AG20443 (cell line): ENCODE data around the gene SPDYE3.
"Not testable (repeated sequence)": the region's sequence is repeated elsewhere in the genome, so short reads cannot be mapped to it uniquely, and the experiment has no call there.

Experiments used
- DNase-seq: peaks from one replicate; pipeline ENCODE4 v3.0.0; 2012; ENCODE audit warnings: low spot score, mixed read lengths

SPDYE3 gene, protein sequence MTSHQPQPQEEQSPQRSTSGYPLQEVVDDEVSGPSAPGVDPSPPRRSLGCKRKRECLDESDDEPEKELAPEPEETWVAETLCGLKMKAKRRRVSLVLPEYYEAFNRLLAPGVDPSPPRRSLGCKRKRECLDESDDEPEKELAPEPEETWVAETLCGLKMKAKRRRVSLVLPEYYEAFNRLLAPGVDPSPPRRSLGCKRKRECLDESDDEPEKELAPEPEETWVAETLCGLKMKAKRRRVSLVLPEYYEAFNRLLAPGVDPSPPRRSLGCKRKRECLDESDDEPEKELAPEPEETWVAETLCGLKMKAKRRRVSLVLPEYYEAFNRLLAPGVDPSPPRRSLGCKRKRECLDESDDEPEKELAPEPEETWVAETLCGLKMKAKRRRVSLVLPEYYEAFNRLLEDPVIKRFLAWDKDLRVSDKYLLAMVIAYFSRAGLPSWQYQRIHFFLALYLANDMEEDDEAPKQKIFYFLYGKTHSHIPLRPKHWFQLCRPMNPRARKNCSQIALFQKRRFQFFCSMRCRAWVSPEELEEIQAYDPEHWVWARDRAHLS

DNA sequence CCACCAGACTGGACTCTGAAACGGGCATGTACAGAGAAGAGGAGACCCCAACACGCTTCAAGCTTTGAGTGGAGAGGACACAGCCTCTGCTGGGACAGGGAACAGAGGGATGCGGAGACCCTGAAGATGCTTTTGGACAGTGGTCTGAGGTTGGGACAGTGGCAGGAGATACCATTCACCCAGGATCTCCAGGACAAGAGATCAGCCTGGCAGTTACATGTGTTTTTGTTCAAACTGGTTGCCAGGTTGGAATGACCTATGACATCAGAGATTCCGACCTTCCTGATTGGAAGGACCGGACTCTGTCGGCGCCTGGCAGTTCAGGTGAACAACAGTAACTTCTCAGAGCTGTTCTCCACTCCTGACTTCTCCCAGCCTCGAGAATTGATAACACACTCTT lies at the start of gene SPDYE3:
Gene SPDYE3 (plus strand): TSS at position 301 of the 400 bp plus-strand sequence. CDS start 184 bp downstream, outside the sequence.
- DNase-seq, result not testable (repeated sequence)

DNA sequence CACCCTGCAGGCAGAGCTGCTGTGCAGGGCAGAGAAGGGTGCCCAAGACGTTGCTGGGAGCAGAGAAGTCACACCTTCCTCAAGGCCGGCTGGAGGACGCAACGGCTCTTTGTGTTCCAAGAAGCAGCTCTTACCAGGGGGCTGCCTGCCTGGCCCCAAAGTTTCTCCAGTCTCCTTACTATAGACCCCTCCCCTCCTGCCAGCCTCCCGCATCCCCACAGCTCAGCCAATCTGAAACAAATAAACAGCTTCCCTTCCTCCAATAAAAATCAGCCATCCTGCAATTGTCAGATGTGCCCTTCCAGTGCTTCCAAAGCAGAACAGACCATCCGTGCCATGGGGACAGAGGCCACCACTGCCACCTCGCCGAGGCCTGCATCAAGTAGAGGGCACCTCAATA lies 47.5 kb upstream of the SPDYE3 start:
- not testable (repeated sequence) for DNase-seq

DNA sequence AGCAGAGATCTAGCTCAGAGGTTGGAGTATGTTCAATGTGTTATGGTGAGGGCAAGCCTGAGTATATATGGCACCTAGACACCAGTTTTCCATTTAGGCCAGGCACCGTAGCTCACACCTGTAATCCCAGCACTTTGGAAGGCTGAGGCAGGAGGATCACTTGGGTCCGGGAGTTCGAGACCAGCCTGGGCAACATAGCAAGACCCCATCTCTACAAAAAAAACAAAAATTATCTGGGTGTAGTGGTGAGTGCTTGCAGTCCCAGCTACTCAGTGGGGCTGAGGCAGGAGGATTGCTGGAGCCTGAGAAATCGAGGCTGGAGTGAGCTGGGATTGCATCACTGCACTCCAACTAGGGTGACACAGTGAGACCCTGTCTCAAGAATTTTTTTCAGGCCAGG lies 44.6 kb upstream of the SPDYE3 start:
- not testable (repeated sequence) for DNase-seq

DNA sequence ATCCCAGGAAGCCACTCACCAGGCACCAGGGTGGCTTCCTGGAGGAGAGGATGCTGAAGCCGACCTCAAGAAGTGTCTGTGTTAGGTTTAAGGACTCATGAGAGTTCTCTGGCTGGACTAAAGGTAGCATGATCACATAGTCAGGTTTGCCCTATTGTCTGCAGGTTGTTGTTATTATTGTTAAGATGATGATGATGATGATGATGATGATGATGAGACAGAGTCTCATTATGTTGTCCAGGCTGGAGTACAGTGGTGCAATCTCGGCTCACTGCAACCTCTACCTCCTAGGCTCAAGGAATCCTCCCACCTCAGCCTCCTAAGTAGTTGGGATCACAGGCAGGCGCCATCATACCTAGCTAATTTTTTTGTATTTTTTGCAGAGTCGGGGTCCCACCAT lies 43.3 kb upstream of the SPDYE3 start:
- DNase-seq, result not testable (repeated sequence)

DNA sequence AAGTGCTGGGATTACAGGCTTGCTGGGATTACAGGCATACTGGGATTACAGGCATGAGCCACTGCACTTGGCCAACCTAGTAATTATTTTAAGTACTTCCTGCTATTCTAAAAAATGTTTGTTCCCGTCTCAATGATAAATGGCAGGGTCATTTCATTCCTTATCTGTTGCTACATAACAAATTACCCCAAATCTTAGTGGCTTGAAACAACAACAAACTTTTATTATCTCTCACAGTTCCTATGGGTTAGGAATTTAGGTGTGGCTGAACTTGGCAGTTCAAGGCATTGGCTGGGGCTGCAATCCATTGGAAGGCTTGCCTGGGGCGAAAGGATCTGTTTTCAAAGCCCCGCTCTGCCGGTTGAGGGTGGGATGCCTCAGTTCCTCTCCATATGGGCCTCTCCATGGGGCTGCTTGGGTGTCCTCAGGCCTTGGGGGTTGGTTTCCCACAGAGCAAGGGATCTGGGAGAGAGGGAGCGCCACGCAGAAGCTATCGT lies 42.8 kb upstream of the SPDYE3 start:
- not testable (repeated sequence) for DNase-seq

DNA sequence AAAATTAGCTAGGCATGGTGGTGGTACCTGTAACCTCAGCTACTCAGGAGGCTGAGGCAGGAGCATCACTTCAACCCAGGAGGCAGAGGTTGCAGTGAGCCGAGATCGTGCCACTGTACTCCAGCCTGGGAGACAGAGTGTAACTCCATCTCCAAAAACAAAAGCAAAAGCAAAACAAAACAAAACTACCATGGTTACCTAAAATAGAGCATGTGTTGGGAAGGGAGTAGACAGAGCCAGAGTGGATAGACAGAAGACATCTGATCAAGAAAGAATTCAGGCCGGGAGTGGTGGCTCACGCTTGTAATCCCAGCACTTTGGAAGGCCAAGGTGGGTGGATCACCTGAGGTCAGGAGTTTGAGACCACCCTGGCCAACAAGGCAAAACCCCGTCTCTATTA lies 41.7 kb upstream of the SPDYE3 start:
- not testable (repeated sequence) for DNase-seq

DNA sequence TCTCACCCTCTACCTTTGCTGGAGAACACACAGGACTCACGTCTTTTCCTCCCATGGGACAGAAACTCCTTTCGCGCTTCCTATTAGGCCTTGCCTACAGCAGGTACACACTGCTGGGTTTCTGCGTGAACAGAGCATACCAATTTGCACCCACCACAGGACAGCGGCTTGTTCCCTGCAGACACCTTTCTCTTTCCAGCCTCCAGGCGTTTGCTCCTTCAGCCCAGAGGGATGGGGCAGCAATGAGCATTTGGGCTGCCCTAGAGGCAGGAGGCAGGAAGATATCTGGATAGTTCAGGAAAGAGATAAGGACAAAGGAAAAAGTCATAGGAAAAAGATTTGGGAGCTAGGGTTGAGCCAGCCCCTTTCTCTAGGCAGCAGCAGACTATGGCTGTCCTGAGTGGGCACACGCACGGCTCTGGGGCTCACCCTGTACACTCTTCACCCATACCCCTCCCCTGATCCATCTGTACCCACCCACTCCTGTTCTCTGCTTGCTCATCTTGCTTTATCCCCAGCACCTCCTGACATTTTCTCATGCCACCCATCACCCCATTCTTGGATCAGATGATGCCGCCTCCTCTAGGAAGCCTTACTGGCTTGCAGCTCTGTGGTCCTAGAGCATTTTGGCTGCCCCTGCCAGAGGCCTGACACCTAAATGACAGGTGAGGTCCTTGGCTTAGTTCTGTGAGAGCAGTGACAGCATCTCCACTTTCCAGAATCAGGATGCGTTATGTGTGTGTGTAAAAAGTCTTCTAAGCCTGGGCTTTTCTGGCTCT lies 40.7 kb upstream of the SPDYE3 start:
- no peak for DNase-seq

DNA sequence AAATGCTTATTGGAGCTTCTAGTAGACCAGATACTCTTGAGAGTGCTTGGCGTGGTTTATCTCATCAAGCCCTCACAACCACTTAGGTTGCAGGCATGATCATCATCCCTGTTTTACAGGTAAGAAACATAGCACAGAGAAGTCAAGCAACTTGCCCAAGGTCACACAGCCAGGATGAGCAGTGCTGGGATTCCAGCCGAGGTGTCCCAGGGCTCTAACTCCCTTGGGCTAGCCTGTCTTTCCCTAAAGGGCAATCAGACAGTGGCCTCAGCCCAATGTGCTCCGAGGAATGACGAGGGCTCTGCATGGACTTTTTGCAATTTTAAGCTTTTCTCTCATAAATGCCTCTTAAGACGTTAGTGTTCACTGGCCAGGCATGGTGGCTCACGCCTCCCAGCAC lies 39.9 kb upstream of the SPDYE3 start:
- DNase-seq, result no peak

DNA sequence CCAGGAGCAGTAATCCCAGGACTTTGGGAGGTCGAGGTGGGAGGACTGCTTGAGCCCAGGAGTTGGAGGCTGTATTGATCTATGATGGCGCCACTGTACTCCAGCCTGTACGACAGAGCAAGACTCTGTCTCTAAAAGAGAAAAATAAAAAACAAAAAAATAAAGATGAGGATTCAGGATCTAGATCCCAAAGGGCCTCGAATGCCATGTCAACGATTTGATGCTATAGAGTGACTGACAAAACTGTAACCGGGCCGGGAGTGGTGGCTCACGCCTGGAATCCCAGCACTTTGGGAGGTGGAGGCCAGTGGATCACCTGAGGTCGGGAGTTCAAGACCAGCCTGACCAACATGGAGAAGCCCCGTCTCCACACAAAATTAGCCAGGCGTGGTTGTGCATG lies 38.6 kb upstream of the SPDYE3 start:
- not testable (repeated sequence) for DNase-seq

DNA sequence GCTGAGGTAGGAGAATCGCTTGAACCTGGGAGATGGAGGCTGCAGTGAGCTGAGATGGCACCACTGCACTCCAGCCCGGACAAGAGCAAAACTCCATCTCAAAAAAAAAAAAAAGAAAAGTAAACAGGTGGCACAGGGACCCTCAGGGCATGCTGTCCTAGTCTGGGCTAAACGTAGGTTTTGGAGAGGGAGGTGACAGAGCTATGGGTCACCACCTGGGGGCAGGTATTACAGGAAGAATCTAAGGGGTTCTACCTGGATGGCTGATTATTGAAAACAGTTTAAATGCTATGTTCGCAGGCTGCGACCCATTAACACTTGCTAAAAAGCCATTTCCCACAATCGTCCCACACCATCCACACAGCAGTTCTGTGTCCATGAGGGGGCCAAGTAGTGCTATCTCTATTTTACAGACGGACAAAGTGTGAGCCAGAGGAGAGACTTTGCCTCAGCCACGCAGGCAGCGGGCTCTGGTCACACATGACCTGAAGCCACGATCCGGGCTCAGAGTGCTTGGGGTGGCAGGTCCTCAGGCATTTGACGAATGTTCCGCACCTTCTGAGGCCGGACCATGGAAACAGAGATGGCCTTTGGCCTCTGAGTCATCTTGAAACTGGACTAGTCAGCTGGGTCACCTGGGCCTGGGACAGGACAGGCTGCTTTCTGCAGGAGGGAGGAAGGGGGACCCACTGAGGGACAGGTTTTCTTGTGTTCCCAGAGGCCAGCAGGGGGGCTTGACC lies 38.0 kb upstream of the SPDYE3 start:
- DNase-seq, result not testable (repeated sequence)

DNA sequence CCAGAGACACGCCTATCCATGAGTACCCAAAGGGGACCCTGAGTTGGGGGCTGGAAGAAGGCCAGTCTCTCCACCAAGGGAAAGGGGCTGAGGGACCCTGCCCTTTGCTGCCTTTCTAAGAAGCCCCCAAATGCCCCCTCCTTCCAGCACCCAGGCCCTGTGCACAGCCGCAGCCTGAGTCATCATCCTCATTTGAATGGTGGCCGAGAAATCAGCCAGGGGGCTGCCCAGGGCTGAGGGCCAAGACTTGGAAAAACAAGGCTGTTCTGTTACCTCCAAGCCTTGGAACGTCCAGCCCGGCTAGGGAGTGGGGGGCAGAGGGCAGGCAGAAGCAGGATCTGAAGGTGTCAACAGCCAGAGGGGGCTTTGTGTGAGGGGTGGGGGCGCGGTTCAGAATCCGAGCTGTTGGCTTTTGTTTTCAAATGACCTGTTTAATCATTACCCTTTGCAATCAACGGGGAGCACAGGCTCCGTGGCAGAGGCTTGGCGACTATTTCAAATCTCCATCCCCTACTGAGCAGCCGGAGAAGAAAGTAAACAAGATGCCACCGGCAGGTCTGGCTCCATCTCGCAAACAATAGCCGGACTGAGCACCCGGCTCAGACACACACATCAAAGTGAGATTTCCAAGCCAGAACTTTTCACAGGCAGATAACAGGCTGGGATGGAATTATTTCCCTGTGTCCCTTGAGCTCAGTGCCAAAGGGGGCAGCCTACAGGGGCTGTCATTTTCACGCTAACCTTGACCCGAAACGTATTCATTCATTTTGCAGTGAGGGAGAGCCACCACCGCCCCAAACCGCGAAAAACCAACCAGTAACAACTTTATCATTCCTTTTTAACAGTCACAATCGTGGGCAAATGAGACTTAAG lies 37.2 kb upstream of the SPDYE3 start:
- DNase-seq, result not testable (repeated sequence)

DNA sequence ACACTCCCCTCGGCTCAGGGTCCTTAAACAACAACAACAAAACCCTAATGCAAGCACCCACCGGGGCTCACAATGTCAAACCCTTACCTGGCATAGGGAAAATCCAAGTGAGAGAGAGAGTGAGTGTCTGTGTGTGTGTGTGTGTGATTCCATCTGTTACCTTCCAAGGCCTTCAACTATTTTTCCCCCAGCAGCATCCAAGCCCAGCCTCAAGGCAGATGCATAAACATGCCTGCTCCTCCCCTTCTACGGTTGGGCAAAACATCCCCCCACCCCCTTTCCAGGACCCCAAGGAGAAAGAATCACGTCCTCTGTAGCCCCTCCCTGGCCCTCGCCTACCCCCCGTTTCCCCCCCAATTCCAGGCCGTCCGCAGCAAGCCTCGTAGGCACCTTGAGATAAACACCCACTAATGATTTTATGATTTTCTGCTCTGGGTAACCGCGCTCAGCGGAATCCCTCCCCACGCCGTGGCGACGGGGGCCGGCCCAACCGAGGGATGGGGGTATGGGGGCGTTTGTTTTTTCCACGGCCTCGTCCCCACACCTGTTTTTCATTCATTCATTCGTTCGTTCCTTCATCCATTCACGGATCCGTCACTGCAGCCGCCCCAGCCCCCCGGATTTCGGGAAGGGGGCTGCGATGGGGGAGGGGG lies 36.4 kb upstream of the SPDYE3 start:
- DNase-seq, result not testable (repeated sequence)

DNA sequence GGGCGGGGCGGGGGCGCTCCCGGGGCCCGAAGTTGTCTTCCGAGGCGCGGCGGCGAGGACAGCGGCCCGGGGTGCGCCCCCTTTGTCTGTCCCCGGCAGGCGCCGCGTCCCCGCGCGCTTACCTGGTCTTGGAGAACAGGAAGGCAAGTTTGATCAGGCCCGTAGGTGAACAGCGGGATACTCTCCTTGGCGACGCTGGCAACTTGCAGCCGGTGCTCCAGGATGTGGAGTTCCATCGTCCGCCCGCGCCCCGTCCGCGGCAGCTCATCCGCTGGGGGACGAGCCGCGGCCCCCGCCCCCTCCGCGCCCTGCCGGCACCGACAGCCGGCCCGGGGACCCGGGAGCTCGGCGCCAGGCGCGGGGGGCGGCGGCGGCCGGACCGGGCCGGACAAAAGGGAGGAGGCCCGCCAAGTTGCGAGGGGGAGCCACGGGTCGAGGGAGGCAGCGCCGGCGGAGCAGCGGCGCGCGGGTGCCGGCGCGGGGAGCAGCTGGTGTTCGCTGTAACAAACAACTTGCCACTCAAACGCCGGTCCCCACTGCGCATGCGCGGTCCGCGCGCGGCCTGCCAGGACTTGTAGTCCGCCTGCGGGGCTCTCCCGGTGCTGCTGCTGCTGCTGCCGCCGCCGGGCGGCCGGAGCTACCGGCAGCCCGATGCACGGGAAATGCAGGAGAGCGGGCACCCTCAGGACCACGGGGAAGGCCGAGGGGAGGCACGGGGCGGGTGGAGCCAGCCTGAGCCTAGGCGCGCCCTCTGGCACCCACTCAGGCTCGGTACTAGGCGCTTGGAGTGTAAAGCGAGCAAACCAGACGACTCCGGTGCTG lies 35.6 kb upstream of the SPDYE3 start:
- peak; percentile 96 for DNase-seq

DNA sequence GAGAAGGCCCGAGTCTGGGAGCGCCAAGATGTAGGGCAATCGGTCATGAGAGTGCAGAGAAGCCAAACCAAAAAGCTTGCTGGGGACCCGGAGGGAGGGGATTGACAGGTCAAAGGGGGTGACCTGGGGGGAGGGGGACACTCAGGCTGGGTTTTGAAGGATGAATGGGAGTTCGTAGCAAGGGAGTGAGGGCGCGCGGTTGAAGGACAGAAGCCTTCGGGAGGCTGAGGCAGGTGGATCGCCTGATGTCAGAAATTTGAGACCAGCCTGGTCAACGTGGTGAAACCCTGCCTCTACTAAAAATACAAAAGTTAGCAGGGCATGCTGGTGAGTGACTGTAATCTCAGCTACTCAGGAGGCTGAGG lies 35.0 kb upstream of the SPDYE3 start:
- not testable (repeated sequence) for DNase-seq

DNA sequence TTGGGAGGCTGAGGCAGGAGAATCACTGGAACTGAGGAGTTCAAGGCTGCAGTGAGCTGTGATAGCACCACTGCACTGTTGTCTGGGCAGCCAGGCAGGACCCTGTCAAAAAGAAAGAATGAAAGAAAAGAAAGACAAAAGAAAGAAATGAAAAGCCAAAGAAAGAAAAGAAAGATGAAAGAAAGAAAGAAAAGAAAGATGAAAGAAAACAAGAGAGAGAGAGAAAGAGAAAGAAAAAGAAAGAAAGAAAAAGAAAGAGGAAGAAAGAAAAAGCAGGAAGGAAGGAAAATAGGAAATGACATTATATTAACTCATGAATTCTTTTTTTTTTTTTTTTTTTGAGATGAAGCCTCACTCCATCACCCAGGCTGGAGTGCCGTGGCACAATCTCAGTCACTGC lies 32.4 kb upstream of the SPDYE3 start:
- DNase-seq, result no peak

DNA sequence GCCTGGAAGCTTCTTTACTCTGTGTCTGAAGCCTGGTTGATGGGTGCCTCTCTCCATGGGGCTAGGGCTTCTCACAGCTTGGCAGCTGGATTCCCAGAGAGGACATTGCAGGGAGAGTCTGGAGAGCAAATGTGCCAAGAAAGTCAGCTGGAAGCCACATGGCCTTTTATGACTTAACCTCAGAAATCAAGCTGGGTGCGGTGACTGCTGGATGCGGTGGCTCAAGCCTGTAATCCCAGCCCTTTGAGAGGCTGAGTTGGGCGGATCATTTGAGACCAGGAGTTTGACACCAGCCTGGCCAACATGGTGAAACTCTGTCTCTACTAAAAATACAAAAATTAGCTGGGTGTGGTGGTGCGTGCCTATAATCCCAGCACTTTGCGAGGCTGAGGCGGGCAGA lies 31.4 kb upstream of the SPDYE3 start:
- DNase-seq, result not testable (repeated sequence)

DNA sequence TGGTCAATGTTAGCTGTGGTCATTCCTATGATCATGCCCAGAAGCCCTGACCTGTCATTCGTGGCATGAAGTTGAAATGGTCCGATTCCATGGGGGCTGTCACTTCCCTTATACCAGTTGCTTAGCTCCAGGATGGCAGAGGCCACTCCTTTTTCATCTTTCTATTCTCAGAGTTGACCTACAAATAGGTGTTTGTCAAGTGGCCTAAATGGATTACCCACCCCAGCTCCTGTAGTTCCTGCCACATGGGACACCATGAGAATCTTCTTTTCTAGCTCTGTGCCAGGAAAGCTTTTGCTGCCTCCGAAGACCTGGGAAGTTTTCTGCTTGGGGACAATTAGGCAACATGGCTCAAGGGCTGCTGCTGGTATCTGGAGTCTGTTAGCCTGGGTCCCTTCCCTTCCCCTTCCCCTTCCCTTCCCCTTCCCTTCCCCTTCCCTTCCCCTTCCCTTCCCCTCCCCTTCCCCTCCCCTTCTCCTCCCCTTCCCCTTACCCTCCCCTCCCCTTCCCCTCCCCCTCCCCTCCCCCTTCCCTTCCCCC lies 25.4 kb upstream of the SPDYE3 start:
- DNase-seq, result not testable (repeated sequence)

DNA sequence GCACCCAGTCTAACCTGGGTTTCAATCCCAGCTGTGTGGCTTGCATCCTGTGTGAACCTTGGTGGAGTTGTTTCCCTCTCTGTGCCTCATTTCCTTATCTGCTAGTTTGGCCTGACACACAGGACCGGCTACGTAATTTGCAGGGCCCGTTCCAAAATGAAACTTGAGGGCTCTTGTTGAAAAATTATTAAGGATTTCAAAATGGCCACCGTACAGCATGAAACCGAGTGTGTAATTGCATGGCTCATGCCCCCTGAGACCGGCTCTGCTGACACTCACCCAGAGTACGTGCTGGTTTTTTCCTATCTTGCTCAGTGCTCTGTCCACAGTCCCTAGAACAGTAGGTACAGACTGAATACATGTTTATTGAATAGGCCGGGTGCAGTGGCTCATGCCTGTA lies 24.4 kb upstream of the SPDYE3 start:
- not testable (repeated sequence) for DNase-seq
